HG02623 (cell line): ENCODE measurements around the gene PAIP2B.

Experiments
- ATAC-seq: cut with Tn5 transposase; IDR thresholded peaks from one replicate; pipeline ENCODE4 v1.9.1; 2021; ENCODE audit warnings: moderate library complexity; ENCODE audit not compliant: unreplicated experiment

The PAIP2B gene

DNA sequence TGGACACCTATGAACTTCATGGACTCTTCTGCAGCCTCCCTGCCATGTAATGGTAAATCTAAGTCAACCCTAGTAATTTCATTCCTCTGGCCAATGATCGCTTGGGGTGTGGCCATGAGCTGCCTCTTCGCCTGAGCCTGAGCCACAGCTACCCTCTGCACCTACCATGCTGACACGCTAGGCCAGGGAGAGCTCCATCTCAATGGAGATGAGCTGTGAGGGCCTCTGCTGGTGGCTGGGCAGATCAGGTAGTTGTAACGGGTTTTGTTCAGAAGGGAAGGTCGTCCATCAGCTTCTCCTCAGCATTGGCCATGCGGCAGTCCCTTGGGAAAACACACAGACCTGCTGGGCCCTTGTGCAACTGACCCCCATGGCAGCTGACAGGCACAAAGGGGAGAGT lies 72.1 kb downstream of the PAIP2B start:
- ATAC-seq: peak; percentile 65

DNA sequence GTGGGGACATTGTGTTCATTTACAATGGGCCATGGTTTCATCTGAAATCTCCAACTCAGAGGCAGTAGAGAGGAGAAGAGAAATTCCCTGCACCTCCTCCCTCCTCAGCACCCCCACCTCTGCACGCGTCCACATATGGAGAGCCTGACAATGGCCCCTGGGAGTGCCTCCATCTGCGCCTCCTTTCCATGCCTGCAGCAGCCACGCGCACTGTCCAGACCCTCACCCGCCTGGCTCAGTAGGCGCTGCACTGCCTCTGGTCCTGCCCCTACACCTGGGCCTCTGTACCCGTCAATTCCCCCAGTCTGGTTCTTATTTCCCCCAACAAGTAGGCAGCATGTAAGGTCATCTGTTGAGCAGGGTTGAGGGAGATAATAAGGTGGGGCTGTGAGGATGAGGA lies 72.6 kb downstream of the PAIP2B start:
- no peak for ATAC-seq

DNA sequence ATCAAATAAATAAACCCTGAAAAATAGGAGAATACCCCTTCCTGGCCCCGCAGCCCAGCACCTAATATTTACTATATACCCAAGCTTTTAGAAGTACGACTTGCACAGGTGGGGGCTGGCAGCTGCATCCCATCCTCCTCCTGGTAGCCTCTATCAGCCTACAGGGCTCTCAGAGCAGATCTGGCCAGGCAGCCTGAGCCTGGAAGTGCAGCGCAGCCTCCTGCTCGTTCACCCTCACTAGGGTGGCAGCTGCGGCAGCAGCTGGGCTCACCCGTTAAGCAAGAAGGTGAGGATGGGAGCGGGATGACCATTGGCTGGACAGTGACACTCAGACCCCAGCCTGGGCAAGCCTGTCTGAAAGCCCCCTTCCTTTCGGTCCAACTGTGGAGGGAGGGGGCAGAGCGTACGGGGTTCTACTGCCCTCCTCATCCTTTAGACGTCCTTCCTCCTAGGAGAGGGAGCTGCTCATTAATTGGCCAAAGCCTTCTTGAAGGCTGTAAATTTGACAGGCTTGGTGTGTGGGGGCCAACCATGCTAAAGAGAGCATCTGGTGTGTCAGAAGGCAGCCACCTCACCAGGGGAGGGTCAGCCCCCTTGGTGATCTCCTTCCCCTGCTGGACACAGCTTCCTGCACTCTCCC lies 73.2 kb downstream of the PAIP2B start:
- no peak for ATAC-seq

DNA sequence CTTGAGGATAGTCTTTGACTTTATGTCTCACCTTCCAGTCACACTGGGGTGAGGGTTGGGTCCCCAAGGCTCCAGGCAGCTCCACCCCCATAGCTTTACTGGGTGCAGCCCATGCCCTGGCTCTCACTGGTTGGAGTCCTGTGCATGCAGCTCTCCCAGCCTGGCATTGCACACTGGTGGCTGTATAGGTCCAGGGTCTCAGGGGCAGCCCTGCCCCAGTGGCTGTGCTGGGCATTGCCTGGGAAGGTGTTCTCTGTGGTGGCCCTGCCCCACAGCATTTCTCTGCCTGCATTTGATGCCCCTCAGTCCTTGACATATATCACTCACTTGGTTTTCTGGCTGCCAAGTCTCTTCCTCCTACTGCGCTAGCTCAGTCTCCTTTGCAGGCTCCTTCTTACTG lies 75.3 kb downstream of the PAIP2B start:
- ATAC-seq: no peak

DNA sequence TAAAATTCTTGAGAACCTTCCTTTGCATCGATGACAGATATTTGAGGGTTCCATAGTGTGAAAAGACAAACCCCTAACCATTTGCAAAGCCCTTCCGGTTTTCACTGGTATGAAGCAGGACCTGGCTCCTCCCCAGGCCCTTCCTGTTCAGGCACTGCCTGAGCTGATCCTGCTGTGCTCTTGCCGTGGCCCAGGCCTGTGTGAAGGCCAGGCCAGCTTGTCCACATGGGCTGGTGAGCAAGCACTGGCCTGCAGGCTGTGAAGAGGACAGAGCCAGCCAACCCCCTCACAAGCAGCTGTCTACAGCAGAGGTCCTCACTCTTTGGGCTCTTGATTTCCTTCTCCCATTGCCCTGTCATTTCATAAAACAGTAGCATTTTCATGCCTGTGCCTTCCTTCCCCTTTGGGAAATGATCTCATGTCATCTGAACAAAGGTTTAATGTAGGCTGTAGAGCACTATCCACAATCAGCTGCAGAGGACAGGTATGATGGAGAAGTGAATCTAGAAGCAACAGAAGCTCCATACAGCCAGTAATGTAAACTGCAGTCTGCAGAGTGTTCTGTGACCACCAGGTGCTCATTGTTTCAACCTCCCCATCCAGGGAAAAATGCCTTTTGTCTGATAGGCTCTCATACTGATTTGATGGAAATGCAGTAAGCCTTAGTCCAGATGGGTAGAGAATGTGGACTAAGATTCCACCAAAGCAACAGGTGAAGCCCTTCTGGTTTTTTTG lies 76.7 kb downstream of the PAIP2B start:
- ATAC-seq: no peak

DNA sequence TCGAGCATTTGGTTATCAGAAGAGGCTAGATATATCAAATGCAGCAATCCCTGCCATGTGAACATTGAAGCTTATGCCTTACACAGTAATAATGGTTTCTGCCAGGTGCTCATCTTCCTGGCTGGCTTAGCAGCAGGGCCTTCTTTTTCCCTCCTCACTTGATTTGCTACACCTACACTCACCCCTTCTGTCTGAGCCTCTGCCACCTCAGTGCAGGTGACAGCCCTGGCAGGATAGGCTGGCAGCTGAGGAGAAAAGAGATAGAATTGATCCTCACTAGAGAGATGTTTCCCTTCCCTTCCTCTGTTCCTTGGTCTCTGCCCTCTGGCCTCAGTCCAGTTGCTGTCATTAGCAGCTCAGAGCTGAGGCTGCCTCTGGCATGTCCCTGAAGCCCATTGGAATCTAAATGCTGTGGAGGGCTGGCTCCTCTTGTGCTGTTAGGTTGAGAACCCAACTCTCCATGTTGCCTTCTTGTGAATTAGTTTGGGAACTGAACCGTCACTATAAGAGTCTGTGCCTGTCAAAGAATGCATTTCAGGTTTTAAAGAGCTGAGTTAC lies 78.3 kb downstream of the PAIP2B start:
- no peak for ATAC-seq

DNA sequence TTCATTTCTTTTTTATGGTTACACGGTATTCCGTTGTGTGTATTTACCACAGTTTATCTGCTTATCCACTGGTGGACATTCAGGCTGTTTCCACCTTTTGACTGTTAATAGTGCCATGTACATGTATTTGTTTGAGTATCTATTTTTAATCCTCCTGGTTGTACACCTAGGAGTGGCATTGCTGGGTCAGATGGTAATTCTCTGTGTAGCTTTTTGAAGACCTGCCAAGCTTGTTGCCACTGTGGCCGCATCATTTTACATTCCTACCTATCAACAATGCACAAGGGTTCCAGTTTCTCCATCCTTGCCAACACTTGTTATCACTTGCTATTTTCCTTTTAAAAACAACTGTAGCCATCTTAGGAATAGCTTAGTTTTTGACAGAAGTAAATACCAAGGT lies 83.1 kb downstream of the PAIP2B start:
- no peak for ATAC-seq

DNA sequence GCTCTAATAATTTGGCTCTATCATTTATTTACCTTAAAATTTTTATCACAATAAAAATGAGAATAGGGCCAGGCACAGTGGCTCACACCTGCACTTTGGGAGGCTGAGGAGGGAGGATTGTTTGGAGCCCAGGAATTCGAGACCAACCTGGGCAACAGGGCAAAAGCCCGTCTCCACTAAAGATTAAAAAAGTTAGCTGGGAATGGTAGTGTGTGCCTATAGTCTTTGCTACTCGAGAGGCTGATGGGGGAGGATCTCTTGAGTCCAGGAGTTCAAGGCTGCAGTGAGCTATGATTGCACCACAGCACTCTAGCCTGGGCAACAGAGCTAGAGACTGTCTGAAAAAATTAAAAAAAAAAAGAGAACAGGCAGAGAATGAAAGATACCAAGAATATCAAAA lies 90.7 kb downstream of the PAIP2B start:
- ATAC-seq: no peak

DNA sequence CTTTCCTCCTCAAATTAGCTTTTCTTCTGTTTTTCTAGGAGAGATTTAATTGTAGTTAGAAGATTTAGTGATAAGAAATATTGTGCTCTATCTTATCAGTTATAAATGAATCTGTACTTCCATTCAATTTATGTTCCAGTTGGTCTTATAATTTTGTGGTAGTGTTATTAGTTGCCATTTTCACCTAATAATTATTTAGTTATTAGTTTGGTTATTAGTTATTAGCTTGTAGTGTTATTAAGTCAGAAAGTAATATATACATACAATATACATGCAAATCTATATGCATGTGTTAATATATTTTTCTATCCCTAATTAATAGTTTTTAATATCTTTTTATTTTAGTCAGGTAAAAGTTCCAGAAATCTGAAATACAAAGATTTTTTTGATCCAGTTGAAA lies 93.3 kb downstream of the PAIP2B start:
- ATAC-seq: no peak
